Hematopoietic multipotent progenitor cell treated with erythropoietin and hydrocortisone succinate and interleukin-3 and kit ligand, for 15 days (in vitro differentiated cells): ENCODE measurements around the gene NEK2.
"Not testable (repeated sequence)": the region's sequence is repeated elsewhere in the genome, so short reads cannot be mapped to it uniquely, and the experiment has no call there.

ENCODE experiments used
- DNase-seq: peaks from one replicate; pipeline ENCODE4 v3.0.0-alpha.2; 2015; ENCODE audit warnings: low spot score

The NEK2 gene

GRCh38 chr1:211650904-211651303 lies 24.5 kb downstream of the NEK2 start:
- no peak for DNase-seq

GRCh38 chr1:211648980-211649934 lies 26.2 kb downstream of the NEK2 start:
- DNase-seq: no peak

GRCh38 chr1:211648336-211648735 lies 27.1 kb downstream of the NEK2 start:
- DNase-seq: no peak

- DNase-seq: no peak
Observed at GRCh38 chr1:211647711-211648121, 27.7 kb downstream of the NEK2 start.

DNA sequence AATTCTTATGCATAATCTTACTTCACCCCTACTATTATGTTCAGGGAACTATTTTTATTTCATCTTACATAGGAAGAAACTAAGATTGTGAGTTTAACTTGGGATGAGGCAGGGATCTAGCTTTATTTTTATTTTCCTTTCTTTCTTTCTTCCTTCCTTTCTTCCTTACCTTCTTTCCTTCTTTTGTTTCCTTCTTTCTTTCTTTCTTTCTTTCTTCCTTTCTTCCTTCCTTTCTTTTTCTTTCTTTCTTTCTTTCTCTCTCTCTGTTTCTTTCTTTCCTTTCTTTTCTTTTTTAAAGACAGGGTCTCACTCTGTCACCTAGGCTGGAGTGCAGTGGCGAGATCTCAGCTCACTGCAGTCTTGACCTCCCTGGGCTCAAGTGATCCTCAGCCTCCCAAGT lies 28.9 kb downstream of the NEK2 start:
- DNase-seq: no peak

DNA sequence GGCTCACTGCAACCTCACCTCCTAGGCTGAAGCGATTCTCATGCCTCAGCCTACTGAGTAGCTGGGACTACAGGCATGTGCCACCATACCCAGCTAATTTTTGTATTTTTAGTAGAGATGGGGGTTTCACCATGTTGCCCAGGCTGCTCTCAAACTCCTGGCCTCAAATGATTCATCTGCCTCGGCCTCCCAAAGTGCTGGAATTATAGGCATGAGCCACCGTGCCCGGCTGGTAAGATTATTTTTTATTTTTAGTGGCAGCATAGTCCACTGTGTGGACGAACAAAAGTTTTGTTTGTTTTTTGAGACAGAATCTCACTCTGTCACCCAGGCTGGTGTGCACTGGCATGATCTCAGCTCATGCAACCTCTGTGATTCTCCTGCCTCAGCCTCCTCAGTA lies 29.8 kb downstream of the NEK2 start:
- not testable (repeated sequence) for DNase-seq

DNA sequence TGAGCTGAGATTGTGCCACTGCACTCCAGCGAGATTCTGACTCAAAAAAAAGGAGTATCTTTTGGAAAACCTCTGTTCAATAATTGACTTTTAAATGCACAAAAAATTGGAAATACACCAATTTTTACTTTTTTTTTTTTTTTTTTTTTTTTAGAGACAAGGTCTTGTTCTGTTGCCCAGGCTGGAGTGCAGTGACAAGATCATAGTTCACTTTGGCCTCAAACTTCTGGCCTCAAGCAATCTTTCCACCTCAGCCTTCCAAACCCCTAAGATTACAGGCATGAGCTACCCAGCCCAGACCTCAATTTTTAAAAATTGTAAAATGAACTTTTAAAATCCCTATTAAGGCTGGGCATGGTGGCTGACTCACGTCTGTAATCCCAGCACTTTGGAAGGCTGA lies 30.8 kb downstream of the NEK2 start:
- no peak for DNase-seq

DNA sequence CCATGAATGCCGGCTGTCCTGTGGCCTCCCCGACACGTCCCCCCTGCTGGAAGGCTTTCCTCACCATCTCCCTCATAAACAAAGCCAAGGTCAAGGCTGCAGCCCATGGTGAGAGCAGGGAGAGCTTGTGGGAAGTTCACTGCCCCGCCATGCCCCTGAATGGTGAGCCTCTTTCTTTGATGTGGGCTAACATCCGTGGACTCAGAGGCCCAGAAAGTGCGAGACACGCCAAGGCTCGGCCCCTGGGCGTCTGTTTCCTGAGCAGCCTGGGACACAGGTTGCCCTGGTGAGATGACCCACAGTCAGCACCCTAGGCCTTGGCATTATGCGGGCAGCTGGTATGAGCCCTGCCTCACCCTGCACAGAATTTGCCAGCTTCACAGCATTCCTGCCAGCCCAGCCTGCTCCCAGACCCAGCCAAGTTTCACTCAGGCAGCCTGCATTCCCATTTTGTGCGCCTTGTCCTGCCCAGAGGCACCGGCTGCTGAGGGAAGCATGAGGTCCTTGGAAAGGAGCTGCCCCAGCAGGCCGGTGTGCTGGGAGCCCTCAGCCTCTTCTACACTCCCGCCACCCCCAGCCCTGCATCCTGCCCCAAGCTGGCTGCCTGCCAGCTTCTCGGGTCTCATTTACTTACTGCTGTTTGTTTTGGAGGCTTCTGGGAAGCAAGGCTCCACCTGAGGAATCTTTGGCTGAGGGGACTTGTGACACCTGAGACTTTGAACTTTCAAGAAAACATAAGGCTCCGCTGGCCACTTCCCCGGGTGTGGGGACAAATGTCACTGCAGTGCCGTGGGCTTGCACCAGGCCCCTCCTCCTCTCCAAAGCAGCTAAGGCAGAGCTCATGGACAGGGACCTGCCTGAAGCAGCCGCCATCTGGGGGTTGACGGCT lies 31.9 kb downstream of the NEK2 start:
- no peak for DNase-seq

DNA sequence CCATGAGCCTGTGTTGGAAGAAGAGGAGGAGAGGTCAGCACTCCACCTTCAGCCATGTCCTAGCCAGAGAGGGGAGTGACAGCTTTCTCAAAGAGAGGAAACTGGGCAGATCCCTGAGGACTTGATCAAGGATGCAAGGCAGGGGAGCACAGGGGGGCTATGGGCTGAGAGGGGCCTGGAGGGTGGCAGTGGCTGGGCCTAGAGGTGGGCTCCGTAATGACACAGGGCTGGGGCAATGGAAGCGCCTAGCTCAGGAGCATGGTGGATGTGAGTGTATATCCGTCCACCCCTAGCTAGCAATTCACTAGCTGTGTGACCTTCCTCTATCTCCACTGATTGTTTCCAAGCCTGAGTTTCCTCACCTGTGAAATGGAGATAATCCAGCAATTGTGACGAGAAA lies 32.6 kb downstream of the NEK2 start:
- no peak for DNase-seq

- no peak for DNase-seq
Observed at GRCh38 chr1:211641942-211642341, 33.5 kb downstream of the NEK2 start.

GRCh38 chr1:211641044-211641800 lies 34.2 kb downstream of the NEK2 start:
- no peak for DNase-seq

GRCh38 chr1:211640301-211640630 lies 35.2 kb downstream of the NEK2 start:
- DNase-seq: no peak

- DNase-seq: no peak
Observed at GRCh38 chr1:211639475-211640300, 35.7 kb downstream of the NEK2 start.

DNA sequence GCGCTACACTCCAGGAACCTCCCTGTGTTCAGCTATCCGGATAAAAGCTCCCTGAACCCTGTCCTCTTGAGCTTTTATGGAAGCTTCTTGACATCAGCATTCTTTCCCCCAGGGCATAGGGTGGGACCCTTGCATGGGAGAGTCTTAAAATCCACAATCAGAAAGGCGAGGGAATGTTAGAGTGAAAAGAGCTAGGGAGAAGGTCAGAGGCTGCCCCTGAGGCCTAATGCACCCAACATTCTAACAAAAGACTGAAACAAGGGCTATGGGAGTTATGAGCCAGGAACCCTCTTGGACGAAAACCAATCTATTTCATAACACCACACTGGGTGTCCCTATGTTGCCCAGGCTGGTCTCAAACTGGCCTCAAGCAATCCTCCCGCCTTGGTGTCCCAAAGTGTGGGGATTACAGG lies 36.7 kb downstream of the NEK2 start:
- no peak for DNase-seq

GRCh38 chr1:211638246-211638645 lies 37.2 kb downstream of the NEK2 start:
- DNase-seq: no peak

DNA sequence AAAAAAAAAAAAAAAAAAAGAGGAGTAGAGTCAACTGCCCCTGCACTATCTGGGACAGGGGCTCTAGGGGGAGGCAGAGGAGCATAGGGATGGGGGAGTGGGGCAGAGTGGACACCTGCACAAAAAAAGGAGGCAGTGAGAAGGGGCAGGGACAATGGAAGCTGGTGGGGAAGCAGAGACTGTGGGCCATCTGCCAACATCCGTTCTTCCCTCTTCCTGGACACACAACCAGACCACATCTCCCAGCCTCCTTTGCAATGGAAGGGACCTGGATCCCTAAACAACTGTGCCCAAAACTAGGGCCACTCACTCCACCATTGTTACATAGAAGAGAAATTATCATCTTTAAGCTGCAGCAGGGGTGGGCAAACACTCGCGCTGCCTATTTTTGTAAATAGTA lies 38.4 kb downstream of the NEK2 start:
- no peak for DNase-seq

- DNase-seq: not testable (repeated sequence)
Observed at GRCh38 chr1:211636575-211637029, 38.8 kb downstream of the NEK2 start.

DNA sequence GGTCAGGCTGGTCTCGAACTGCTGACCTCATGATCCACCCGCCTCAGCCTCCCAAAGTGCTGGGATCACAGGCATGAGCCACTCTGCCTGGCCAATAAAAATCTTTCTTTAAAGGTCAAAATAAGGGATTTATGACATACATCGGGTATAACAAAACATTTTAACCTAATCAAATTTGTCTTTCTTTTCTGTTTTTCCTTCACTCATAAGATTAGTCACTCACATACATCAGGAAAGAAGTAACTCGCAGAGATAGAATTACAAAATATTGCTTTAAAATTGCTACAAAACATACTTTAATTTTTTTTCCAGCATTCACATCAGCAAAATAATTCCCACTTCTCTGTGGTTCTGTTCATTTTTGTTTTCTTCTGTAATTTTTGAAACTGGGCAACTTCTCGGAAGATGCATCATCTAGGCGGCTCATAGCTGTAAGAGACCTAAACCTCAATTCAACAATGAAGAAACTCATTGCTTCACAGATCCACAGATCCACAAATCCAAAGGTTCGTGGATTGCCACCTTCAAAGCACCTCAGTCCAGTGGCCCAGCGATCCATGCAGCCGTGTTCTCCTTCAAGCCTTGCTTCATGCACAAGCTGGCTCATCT lies 39.7 kb downstream of the NEK2 start:
- no peak for DNase-seq

- no peak for DNase-seq
Observed at GRCh38 chr1:211634931-211635330, 40.5 kb downstream of the NEK2 start.

DNA sequence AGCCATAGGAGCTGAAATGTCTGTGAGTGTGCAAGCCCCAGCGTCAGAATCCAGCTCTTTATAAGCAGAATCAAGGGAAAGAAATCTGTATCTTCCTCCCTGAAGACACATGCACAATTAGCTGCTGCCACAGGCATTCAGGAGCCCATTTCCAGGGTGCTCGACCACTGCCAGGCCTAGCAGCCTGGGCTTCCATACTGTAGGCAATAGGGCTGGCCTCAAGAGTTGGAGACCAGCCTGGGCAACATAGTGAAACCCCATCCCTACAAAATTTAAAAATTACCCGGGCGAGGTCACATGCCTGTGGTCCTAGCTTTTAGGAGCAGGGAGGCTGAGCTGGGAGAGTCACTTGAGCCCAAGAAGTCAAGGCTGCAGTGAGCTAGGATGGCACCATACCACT lies 41.0 kb downstream of the NEK2 start:
- DNase-seq: no peak

DNA sequence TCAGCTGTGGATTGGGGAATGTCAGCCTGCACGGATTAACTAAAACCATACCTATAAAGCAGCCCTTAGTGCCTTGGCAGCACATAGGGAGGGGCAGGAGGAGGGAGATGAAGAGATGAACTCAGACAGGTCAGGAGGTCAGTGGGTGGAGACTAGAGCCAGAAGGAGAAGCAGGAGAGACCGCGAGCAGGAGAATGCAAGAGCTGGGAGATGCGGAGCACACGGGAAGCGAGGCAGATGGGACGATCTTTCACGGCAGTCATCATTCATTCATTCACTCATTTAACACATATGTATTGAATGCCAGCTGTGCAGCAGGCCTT lies 41.9 kb downstream of the NEK2 start:
- DNase-seq: no peak
